B cell (primary cell): ENCODE measurements around the gene BCL10. TPM values are rescaled to one million over a fixed set of nuclear protein-coding genes. Genes with fewer than 3 reads are reported as not detected.

Source experiments
- ATAC-seq: fragments of 200-7000 bp; cut with Tn5 transposase; one replicate; pipeline ENCODE4 v1.10.0; 2021; ENCODE audit warnings: low read depth, mild to moderate bottlenecking, moderate number of reproducible peaks, moderate library complexity
- CTCF ChIA-PET: fragments of 350-600 bp; sonication (Branson Sonifier 250); formaldehyde crosslinking; loops from one replicate; lab custom pipeline; 2021; ENCODE audit warnings: antibody characterized with exemption, inconsistent platforms; lab: Charles Lee
- POLR2A ChIA-PET: fragments of 350-600 bp; sonication (Branson Sonifier 250); formaldehyde crosslinking; loops from one replicate; lab custom pipeline; 2021; ENCODE audit warnings: antibody characterized with exemption; lab: Charles Lee
- DNase-seq: peaks from one replicate; pipeline ENCODE4 v3.0.0; 2013
- H2AFZ ChIP-seq: 2 replicates; pipeline ENCODE4 v1.6.1; 2012; ENCODE audit warnings: mild to moderate bottlenecking, low read depth, low read length; ENCODE audit not compliant: insufficient read depth, poor library complexity, severe bottlenecking
- H3K27ac ChIP-seq, 2 donors: 1 replicate in 1 of 2; 2 replicates in 1 of 2; pipeline ENCODE4 v1.5.1; 2012 to 2013; ENCODE audit warnings: low read length in 2 of 2, mild to moderate bottlenecking in 2 of 2, moderate library complexity in 1 of 2
- H3K27me3 ChIP-seq, 4 experiments: fragments of 200-600 bp in 1 of 4; sonication (generic) in 1 of 4; replicated peaks in 1 of 4; 1 replicate in 2 of 4; 2 replicates in 2 of 4; pipeline versions ENCODE4 v1.6.1 to v1.7.0; 2013 to 2016; ENCODE audit warnings: low read length in 3 of 4, mild to moderate bottlenecking in 2 of 4, mixed read lengths in 1 of 4, moderate library complexity in 1 of 4; ENCODE audit not compliant: insufficient read depth in 4 of 4, control insufficient read depth in 3 of 4; ENCODE audit errors: control extremely low read depth in 1 of 4
- H3K36me3 ChIP-seq, 2 experiments: replicated peaks in 1 of 2; 1 replicate in 1 of 2; 2 replicates in 1 of 2; pipeline versions ENCODE4 v1.6.1 to v1.7.1; 2013; ENCODE audit warnings: low read length in 1 of 2; ENCODE audit not compliant: insufficient read depth in 2 of 2, control insufficient read depth in 1 of 2; ENCODE audit errors: control extremely low read depth in 1 of 2, extremely low read depth in 1 of 2
- H3K4me1 ChIP-seq, 2 donors: fragments of 200-600 bp in 1 of 2; sonication (generic) in 1 of 2; 1 replicate in 1 of 2; 2 replicates in 1 of 2; pipeline versions ENCODE4 v1.5.1 to v1.6.1; 2013 to 2017; ENCODE audit warnings: low read length in 2 of 2; ENCODE audit not compliant: control insufficient read depth in 2 of 2, insufficient read depth in 2 of 2
- H3K4me2 ChIP-seq: replicated peaks from 2 replicates; pipeline ENCODE3; 2012; ENCODE audit warnings: mild to moderate bottlenecking, low read depth, low read length; ENCODE audit not compliant: poor library complexity, severe bottlenecking
- H3K4me3 ChIP-seq, 5 experiments: fragments of 200-600 bp in 1 of 5; sonication (generic) in 1 of 5; 1 replicate in 3 of 5; 2 replicates in 2 of 5; pipeline versions ENCODE4 v1.5.1 to v1.7.0; 2011 to 2016; ENCODE audit warnings: low read length in 4 of 5, mild to moderate bottlenecking in 4 of 5, low read depth in 2 of 5, control low read depth in 1 of 5, moderate library complexity in 1 of 5; ENCODE audit not compliant: insufficient read depth in 1 of 5; ENCODE audit errors: control extremely low read depth in 1 of 5, extremely low read depth in 1 of 5
- H3K79me2 ChIP-seq: fragments of 200-600 bp; sonication (generic); one replicate; pipeline ENCODE4 v1.6.0; 2016; ENCODE audit warnings: low read length; ENCODE audit not compliant: control insufficient read depth, insufficient read depth
- H3K9ac ChIP-seq: fragments of 200-600 bp; sonication (generic); 2 replicates; pipeline ENCODE4 v1.6.1; 2017; ENCODE audit warnings: mild to moderate bottlenecking, low read length, moderate library complexity
- H3K9me3 ChIP-seq, 3 donors: one replicate each; pipeline versions ENCODE4 v1.6.1 to v1.7.1; 2013; ENCODE audit warnings: low read length in 2 of 3; ENCODE audit not compliant: control insufficient read depth in 2 of 3, insufficient read depth in 1 of 3; ENCODE audit errors: control extremely low read depth in 1 of 3
- H4K20me1 ChIP-seq: 2 replicates; pipeline ENCODE4 v1.6.0; 2012; ENCODE audit warnings: mild to moderate bottlenecking, low read length; ENCODE audit not compliant: insufficient read depth, control insufficient read depth, poor library complexity, severe bottlenecking
- H3K27ac Mint-ChIP-seq: one replicate; pipeline ENCODE4 v1.8.0; 2021; ENCODE audit warnings: mixed read lengths
- H3K27me3 Mint-ChIP-seq: one replicate; pipeline ENCODE4 v1.8.0; 2021; ENCODE audit warnings: mixed read lengths
- H3K4me1 Mint-ChIP-seq: one replicate; pipeline ENCODE4 v1.8.0; 2021; ENCODE audit warnings: mixed read lengths
- H3K4me3 Mint-ChIP-seq: one replicate; pipeline ENCODE4 v1.8.0; 2021; ENCODE audit warnings: mixed read lengths
- H3K9me3 Mint-ChIP-seq: one replicate; pipeline ENCODE4 v1.8.0; 2022; ENCODE audit warnings: mixed read lengths; ENCODE audit not compliant: insufficient read depth
- CTCF ChIP-seq: fragments of 200-600 bp; IDR thresholded peaks from one replicate; pipeline ENCODE4 v1.8.0; 2022; ENCODE audit warnings: antibody characterized with exemption, mild to moderate bottlenecking
- EZH2 ChIP-seq: IDR thresholded peaks from 2 replicates; pipeline ENCODE4 v1.6.1; 2012; ENCODE audit warnings: borderline replicate concordance, low read depth, mild to moderate bottlenecking, moderate library complexity, low read length; ENCODE audit not compliant: insufficient read depth, poor library complexity, severe bottlenecking
- WGBS: methylation state at CpG from one replicate; pipeline ENCODE4 v1.1.5; 2013; ENCODE audit warnings: missing lambda C conversion rate; ENCODE audit not compliant: insufficient coverage; 5-methylcytosine and 5-hydroxymethylcytosine counted together
- intact Hi-C: fragments of 100-400 bp; cut with micrococcal nuclease; formaldehyde crosslinking; loops from one replicate; pipeline ENCODE4 v1.10.0; 2022
- polyA plus RNA-seq: library from polyadenylated mRNA; depleted of rRNA; stranded (reverse); fragments of >200 nt; gene quantifications from 2 replicates; pipeline ENCODE4 v1.2.3, GENCODE V29; 2012
- total RNA-seq, 2 donors: library from RNA; stranded (reverse); fragments of 120-200 nt in 1 of 2; gene quantifications; 1 replicate in 1 of 2; 2 replicates in 1 of 2; pipeline versions ENCODE4 v1.2.3 to v1.2.4, GENCODE V29; 2013 to 2022

The BCL10 gene
- total and polyA plus RNA-seq, 2 donors (not counting 1 experiment from before 2014, with no cell fraction given) = 26.2 to 60.5 TPM

DNA sequence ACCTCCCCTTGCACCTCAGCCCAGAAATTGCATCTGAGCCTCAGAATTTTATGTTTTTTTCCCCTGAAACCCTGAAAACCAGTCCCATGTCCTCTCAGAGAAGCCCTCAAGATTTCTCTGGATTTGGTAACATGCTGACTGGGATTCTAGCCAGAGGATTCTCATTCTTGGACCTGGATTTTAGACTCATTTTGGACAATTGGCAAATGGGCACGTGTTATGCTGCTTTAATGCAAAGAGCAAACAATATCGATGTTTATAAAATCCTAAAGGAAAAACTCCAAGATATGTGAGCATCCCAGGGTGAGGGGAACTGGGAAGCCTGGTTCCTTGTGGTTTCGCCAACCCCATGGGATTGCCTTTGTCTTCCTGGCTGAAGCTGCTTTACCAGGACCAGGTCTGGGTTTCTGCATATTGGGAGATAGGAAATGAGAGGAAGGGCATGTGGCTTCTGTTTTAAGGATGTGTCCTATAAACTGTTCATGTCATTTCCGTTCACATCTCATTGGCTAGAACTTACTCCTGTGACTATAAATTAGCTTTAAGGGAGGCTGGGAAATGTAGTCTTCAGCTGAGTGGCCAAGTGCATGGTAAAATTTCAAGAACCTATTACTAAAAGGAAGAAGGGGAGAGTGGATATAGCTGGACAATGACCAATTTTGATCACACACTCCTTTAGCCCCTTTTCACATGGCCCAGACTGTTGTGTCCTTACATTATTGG lies 27.2 kb upstream of the BCL10 start:
- peaks cover 3% of the 10 kb centered on the region for H3K27me3 Mint-ChIP-seq

More for the DNA sequence above, 27.2 kb upstream of the BCL10 start:
- H3K36me3 ChIP-seq = no peaks in the 10 kb centered on the region
- peaks cover 0 to 1% (median under 1%) of the 10 kb centered on the region in 4 experiments for H3K27me3 ChIP-seq
- intact Hi-C loops = loop anchor here (10.0 kb wide), 1 partner anchor 91 kb away; no protein-coding TSS in a partner anchor
- H3K9me3 ChIP-seq = no peaks in the 10 kb centered on the region
- no peak overlapping the region for H3K4me2 ChIP-seq
- no peak for ATAC-seq
- 94% methylated on average over 3 of the region's 4 CpGs for WGBS
- H3K9me3 Mint-ChIP-seq = no peaks in the 10 kb centered on the region
- ChIA-PET CTCF (interaction anchor here (0.6 kb wide), 1 partner anchor 277 kb away, joined by 3 read pairs; the partner anchor contains the start of gene CCN1), POLR2A (no interaction called here)
- no peaks in the 10 kb centered on the region for H3K79me2 ChIP-seq
- H4K20me1 ChIP-seq = no peaks in the 10 kb centered on the region
- H3K27ac ChIP-seq = no peak overlapping the region
- no peak for TF ChIP-seq EZH2
- no peak for TF ChIP-seq CTCF
- H3K27ac Mint-ChIP-seq = no peak overlapping the region
- no peak overlapping the region for H2AFZ ChIP-seq
- H3K4me3 ChIP-seq = no peak overlapping the region
- H3K4me1 Mint-ChIP-seq = peaks cover 15% of the 10 kb centered on the region
- peaks cover 13% of the 10 kb centered on the region in 2 donors for H3K4me1 ChIP-seq
- no peak overlapping the region for H3K4me3 Mint-ChIP-seq
- DNase-seq = no peak
- H3K9ac ChIP-seq = no peak overlapping the region
